Liver (tissue), 9 donors: Measurements from ENCODE around the gene CCND1. TPM values are rescaled to one million over a fixed set of nuclear protein-coding genes. Genes with fewer than 3 reads are reported as not detected.

Experiments used
- DNase-seq: peaks from one replicate; pipeline ENCODE4 v3.0.0-alpha.2; 2017; ENCODE audit warnings: low spot score
- H3K27ac ChIP-seq, 2 donors: one replicate each; pipeline ENCODE4 v1.7.0; 2013; ENCODE audit warnings: inconsistent platforms in 2 of 2, low read length in 2 of 2, control low read depth in 1 of 2, low read depth in 1 of 2, mild to moderate bottlenecking in 1 of 2
- H3K27me3 ChIP-seq, 4 donors: one replicate each; pipeline versions ENCODE4 v1.6.1 to v1.7.0; 2013; ENCODE audit warnings: low read length in 3 of 4, inconsistent platforms in 1 of 4, mild to moderate bottlenecking in 1 of 4, moderate library complexity in 1 of 4; ENCODE audit not compliant: control insufficient read depth in 4 of 4, insufficient read depth in 4 of 4
- H3K36me3 ChIP-seq, 4 donors: one replicate each; pipeline versions ENCODE4 v1.6.1 to v1.7.0; 2013; ENCODE audit warnings: low read length in 3 of 4, mild to moderate bottlenecking in 3 of 4, low read depth in 1 of 4, moderate library complexity in 1 of 4; ENCODE audit not compliant: control insufficient read depth in 4 of 4, insufficient read depth in 3 of 4
- H3K4me1 ChIP-seq, 4 donors: one replicate each; pipeline versions ENCODE4 v1.6.1 to v1.7.0; 2013; ENCODE audit warnings: low read length in 3 of 4, mild to moderate bottlenecking in 3 of 4, moderate library complexity in 1 of 4; ENCODE audit not compliant: control insufficient read depth in 4 of 4, insufficient read depth in 4 of 4
- H3K4me3 ChIP-seq, 3 donors: one replicate each; pipeline versions ENCODE4 v1.6.1 to v1.7.0; 2013; ENCODE audit warnings: low read length in 3 of 3, control low read depth in 1 of 3, low read depth in 1 of 3, mild to moderate bottlenecking in 1 of 3
- H3K9ac ChIP-seq, 2 donors: one replicate each; pipeline ENCODE4 v1.7.0; 2013; ENCODE audit warnings: low read length in 2 of 2, mild to moderate bottlenecking in 2 of 2, moderate library complexity in 2 of 2, control low read depth in 1 of 2, low read depth in 1 of 2
- H3K9me3 ChIP-seq, 4 donors: one replicate each; pipeline versions ENCODE4 v1.6.1 to v1.7.0; 2013; ENCODE audit warnings: low read length in 3 of 4; ENCODE audit not compliant: control insufficient read depth in 4 of 4
- ATF3 ChIP-seq: IDR thresholded peaks from 2 replicates; pipeline ENCODE4 v1.6.1; 2016; ENCODE audit warnings: antibody characterized with exemption
- CTCF ChIP-seq: fragments of 150-350 bp; IDR thresholded peaks from 2 replicates; pipeline ENCODE4 v1.5.1; 2017; ENCODE audit warnings: improper control_type of control experiment, low read depth, low read length; ENCODE audit not compliant: missing input control
- EGR1 ChIP-seq, 2 donors: IDR thresholded peaks; 2 replicates each; pipeline ENCODE4 v1.6.1; 2016 to 2018; ENCODE audit warnings: antibody characterized with exemption in 2 of 2, low read depth in 2 of 2
- FOXA1 ChIP-seq: IDR thresholded peaks from 2 replicates; pipeline ENCODE4 v1.6.1; 2016; ENCODE audit warnings: antibody characterized with exemption
- FOXA2 ChIP-seq: IDR thresholded peaks from 2 replicates; pipeline ENCODE4 v1.6.1; 2016; ENCODE audit warnings: antibody characterized with exemption
- GABPA ChIP-seq, 2 donors: IDR thresholded peaks in 1 of 2; conservative IDR thresholded peaks in 1 of 2; 2 replicates each; pipeline ENCODE4 v1.6.1; 2016; ENCODE audit warnings: antibody characterized with exemption in 2 of 2, mild to moderate bottlenecking in 1 of 2, moderate library complexity in 1 of 2
- JUND ChIP-seq, 2 donors: IDR thresholded peaks; 2 replicates each; pipeline ENCODE4 v1.6.1; 2016; ENCODE audit warnings: antibody characterized with exemption in 2 of 2
- MAX ChIP-seq: IDR thresholded peaks from 2 replicates; pipeline ENCODE4 v1.6.1; 2016; ENCODE audit warnings: antibody characterized with exemption
- NR2F2 ChIP-seq: IDR thresholded peaks from 2 replicates; pipeline ENCODE4 v1.6.1; 2016; ENCODE audit warnings: antibody characterized with exemption
- RAD21 ChIP-seq, 2 donors: IDR thresholded peaks; 2 replicates each; pipeline ENCODE4 v1.6.1; 2016; ENCODE audit warnings: antibody characterized with exemption in 2 of 2, mild to moderate bottlenecking in 2 of 2
- REST ChIP-seq: IDR thresholded peaks from 2 replicates; pipeline ENCODE4 v1.6.1; 2016; ENCODE audit warnings: antibody characterized with exemption, mild to moderate bottlenecking
- SP1 ChIP-seq: IDR thresholded peaks from 2 replicates; pipeline ENCODE4 v1.6.1; 2018; ENCODE audit warnings: antibody characterized with exemption, mild to moderate bottlenecking
- WGBS: extraction: QIAGEN DNeasy Blood & Tissue Kit; methylation state at CpG from one replicate; pipeline ENCODE4 v1.1.7; 2013; 5-methylcytosine and 5-hydroxymethylcytosine counted together
- polyA plus RNA-seq, 2 donors: library from polyadenylated mRNA; stranded (reverse) in 1 of 2; unstranded in 1 of 2; fragments of 200-250 nt in 1 of 2; fragments of >200 nt in 1 of 2; fragmentation: Nextera tagmentation in 1 of 2; extraction: Ambion mirVana in 1 of 2; gene quantifications; one replicate each; pipeline versions ENCODE4 v1.2.1 to v1.2.3, GENCODE V29; 2013 to 2015
- total RNA-seq, 2 donors: library from RNA; depleted of rRNA; stranded (reverse); fragments of >200 nt; gene quantifications; one replicate each; pipeline ENCODE4 v1.2.3, GENCODE V29; 2014
- donor health status: healthy.
- donor health status: healthy.
- donor health status: healthy.
- donor health status: healthy.
- donor health status: healthy.

Gene CCND1
- total and polyA plus RNA-seq, 4 donors = 28.9 to 100 (median 53.3) TPM

GRCh38 chr11:69595805-69596665 lies 44.9 kb upstream of the CCND1 start:
- Histone ChIP-seq H3K4me3 (no peak overlapping the region), H3K36me3 (no peaks in the 10 kb centered on the region), H3K27me3 (no peaks in the 10 kb centered on the region), H3K4me1 (no peaks in the 10 kb centered on the region), H3K27ac (no peak overlapping the region), H3K9ac (no peak overlapping the region), H3K9me3 (peaks cover 0 to 2% (median 0%) of the 10 kb centered on the region in 4 donors)
- no peak for TF ChIP-seq JUND (IDR thresholded peaks at IDR 0.05)
- TF ChIP-seq FOXA1 = no peak
- TF ChIP-seq NR2F2 = no peak
- 85% methylated on average over 18 of the region's 18 CpGs for WGBS
- DNase-seq = no peak

- H3K9ac ChIP-seq = no peak overlapping the region
- H3K4me1 ChIP-seq = no peaks in the 10 kb centered on the region
- H3K36me3 ChIP-seq = no peaks in the 10 kb centered on the region
- no peak for DNase-seq
- no peaks in the 10 kb centered on the region for H3K9me3 ChIP-seq
- no peak overlapping the region for H3K4me3 ChIP-seq
- H3K27me3 ChIP-seq = no peaks in the 10 kb centered on the region
- TF ChIP-seq REST = no peak
- TF ChIP-seq CTCF = peak; percentile 14
- no peak for TF ChIP-seq FOXA2
- no peak for TF ChIP-seq MAX
- TF ChIP-seq JUND (IDR thresholded peaks at IDR 0.05) = no peak
- TF ChIP-seq GABPA (IDR thresholded peaks at IDR 0.05 in 1 of 2, conservative IDR thresholded peaks at IDR 0.05 in 1 of 2) = no peak
- no peak for TF ChIP-seq ATF3
- no peak for TF ChIP-seq EGR1 (IDR thresholded peaks at IDR 0.05; ENCODE audit: low read depth in 2 of 2)
- no peak for TF ChIP-seq SP1
- TF ChIP-seq RAD21 (IDR thresholded peaks at IDR 0.05) = peak; percentile 57 to 69
- 71% methylated on average over 5 of the region's 5 CpGs for WGBS
- H3K27ac ChIP-seq = no peak overlapping the region
These were observed 42.8 kb upstream of the CCND1 start for GRCh38 chr11:69598147-69598546.
